Measurements from ENCODE around the gene PTGDS. TPM values are rescaled to one million over a fixed set of nuclear protein-coding genes. Genes with fewer than 3 reads are reported as not detected.

Gene PTGDS
- total RNA-seq, 1 experiment from 2014 or later: not detected

DNA sequence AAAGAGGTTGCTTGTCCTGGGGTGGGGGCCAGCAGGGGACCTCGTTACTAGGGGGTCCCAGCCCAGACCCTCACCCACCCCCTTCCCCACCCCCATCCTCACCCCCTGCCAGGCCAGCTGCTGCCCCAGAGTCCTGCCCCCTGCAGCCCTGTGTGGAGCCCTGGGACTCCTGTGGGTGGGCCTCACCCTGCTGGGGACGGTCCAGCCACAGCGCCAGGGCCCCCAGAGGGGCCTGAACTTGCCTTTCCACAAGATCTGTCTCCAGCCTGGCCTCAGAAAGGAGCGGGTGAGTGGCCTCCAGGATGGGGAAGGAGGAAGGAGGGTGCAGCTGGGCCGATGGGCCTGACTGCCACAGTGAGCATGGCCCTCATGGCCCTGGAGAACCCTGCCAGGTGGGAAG, 7.5 kb upstream of the PTGDS start:
- Mint-ChIP-seq H3K9me3 (ENCODE audit: unreplicated experiment) (no peaks in the 10 kb centered on the region), H3K4me1 (ENCODE audit: low read depth, unreplicated experiment) (no peaks in the 10 kb centered on the region), H3K4me3 (ENCODE audit: unreplicated experiment) (no peak overlapping the region), H3K27me3 (ENCODE audit: insufficient read depth, unreplicated experiment) (no peaks in the 10 kb centered on the region), H3K27ac (ENCODE audit: unreplicated experiment) (no peak overlapping the region), H3K36me3 (ENCODE audit: insufficient read depth, unreplicated experiment) (peaks cover 5% of the 10 kb centered on the region)
- TF ChIP-seq, protein P1, sequence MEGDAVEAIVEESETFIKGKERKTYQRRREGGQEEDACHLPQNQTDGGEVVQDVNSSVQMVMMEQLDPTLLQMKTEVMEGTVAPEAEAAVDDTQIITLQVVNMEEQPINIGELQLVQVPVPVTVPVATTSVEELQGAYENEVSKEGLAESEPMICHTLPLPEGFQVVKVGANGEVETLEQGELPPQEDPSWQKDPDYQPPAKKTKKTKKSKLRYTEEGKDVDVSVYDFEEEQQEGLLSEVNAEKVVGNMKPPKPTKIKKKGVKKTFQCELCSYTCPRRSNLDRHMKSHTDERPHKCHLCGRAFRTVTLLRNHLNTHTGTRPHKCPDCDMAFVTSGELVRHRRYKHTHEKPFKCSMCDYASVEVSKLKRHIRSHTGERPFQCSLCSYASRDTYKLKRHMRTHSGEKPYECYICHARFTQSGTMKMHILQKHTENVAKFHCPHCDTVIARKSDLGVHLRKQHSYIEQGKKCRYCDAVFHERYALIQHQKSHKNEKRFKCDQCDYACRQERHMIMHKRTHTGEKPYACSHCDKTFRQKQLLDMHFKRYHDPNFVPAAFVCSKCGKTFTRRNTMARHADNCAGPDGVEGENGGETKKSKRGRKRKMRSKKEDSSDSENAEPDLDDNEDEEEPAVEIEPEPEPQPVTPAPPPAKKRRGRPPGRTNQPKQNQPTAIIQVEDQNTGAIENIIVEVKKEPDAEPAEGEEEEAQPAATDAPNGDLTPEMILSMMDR (IDR thresholded peaks at IDR 0.05; ENCODE audit: insufficient read depth in 1 of 2, low read depth in 1 of 2, low read length in 1 of 2, severe bottlenecking in 1 of 2, unreplicated experiment in 1 of 2): no peak
- Histone ChIP-seq H3K9me3 (no peaks in the 10 kb centered on the region), H3K36me3 (ENCODE audit: control insufficient read depth, insufficient read depth, low read length) (no peaks in the 10 kb centered on the region), H3K27me3 (replicated peaks; ENCODE audit: control insufficient read depth, insufficient read depth, low read length) (no peaks in the 10 kb centered on the region), H3K4me3 (ENCODE audit: low read depth, low read length) (no peak overlapping the region), H3K4me1 (peaks cover under 1% of the 10 kb centered on the region)
- BruUV-seq (replicated peaks): no TSS peak
- CTCF ChIA-PET: no interaction called here
- intact Hi-C loops (cut with micrococcal nuclease; ENCODE audit: unreplicated experiment): no loop called here
- POLR2A ChIA-PET: interaction anchor here (0.8 kb wide), 1 partner anchor 22 kb away, joined by 3 read pairs; the partner anchor contains the start of gene PAXX
- DNase-seq: no peak

DNA sequence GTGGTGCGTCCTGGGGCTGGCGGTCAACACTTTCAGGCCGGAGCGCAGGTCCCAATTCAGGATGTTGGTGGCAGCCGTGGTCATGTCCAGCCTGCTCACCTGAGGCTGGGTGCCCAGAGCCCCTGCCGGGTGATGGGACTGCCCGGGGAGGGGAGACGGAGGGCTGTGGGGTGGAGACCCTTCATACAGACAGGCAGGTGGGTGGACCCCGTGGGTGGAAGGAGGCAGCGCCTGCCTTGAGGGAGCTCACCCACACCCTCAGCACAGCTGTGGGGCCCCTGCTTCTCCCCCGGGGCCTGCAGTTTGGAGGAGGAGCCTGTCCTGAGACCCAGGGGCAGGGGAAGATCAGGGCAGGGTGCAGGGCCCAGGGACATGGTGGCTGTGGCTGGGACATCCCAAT, 6.9 kb upstream of the PTGDS start:
- Mint-ChIP-seq H3K27me3 (ENCODE audit: insufficient read depth, unreplicated experiment) (no peaks in the 10 kb centered on the region), H3K36me3 (ENCODE audit: insufficient read depth, unreplicated experiment) (peaks cover 5% of the 10 kb centered on the region), H3K4me3 (ENCODE audit: unreplicated experiment) (no peak overlapping the region), H3K4me1 (ENCODE audit: low read depth, unreplicated experiment) (no peaks in the 10 kb centered on the region), H3K9me3 (ENCODE audit: unreplicated experiment) (no peaks in the 10 kb centered on the region), H3K27ac (ENCODE audit: unreplicated experiment) (no peak overlapping the region)
- no peaks in the 10 kb centered on the region for H3K27me3 ChIP-seq (replicated peaks; ENCODE audit: control insufficient read depth, insufficient read depth, low read length)
- H3K9me3 ChIP-seq: no peaks in the 10 kb centered on the region
- CTCF ChIA-PET: no interaction called here
- POLR2A ChIA-PET: no interaction called here
- BruUV-seq (replicated peaks): no TSS peak
- intact Hi-C loops (cut with micrococcal nuclease; ENCODE audit: unreplicated experiment): no loop called here
- no peak overlapping the region for H3K4me3 ChIP-seq (ENCODE audit: low read depth, low read length)
- TF ChIP-seq, protein P1 (IDR thresholded peaks at IDR 0.05; ENCODE audit: insufficient read depth in 1 of 2, low read depth in 1 of 2, low read length in 1 of 2, severe bottlenecking in 1 of 2, unreplicated experiment in 1 of 2): no peak
- H3K36me3 ChIP-seq (ENCODE audit: control insufficient read depth, insufficient read depth, low read length): no peaks in the 10 kb centered on the region
- no peak for DNase-seq
- no peaks in the 10 kb centered on the region for H3K4me1 ChIP-seq

DNA sequence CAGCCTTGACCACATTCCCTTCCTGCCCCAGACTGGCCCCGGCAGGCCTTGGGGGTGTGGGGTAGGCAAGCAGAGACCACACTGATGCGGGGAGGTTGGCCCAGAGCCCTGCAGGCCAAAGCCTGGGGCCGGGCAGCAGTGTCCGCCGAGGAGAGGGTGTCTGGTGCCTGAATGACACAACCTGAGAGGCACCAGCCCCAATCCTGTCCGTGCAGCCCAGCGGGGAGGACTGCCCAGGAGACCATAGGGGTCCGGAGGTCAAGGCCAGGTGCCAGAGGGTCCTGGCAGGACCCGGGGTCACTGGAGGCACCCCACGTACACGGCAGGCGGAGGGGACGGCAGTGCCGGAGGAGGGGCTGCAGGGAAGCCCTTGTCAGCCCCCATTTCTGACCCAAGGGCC, 5.6 kb upstream of the PTGDS start:
- no peak for DNase-seq
- Histone ChIP-seq H3K4me1 (no peaks in the 10 kb centered on the region), H3K4me3 (ENCODE audit: low read depth, low read length) (no peak overlapping the region), H3K27me3 (replicated peaks; ENCODE audit: control insufficient read depth, insufficient read depth, low read length) (no peaks in the 10 kb centered on the region), H3K36me3 (ENCODE audit: control insufficient read depth, insufficient read depth, low read length) (no peaks in the 10 kb centered on the region), H3K9me3 (no peaks in the 10 kb centered on the region)
- intact Hi-C loops (cut with micrococcal nuclease; ENCODE audit: unreplicated experiment): no loop called here
- Mint-ChIP-seq H3K36me3 (ENCODE audit: insufficient read depth, unreplicated experiment) (no peaks in the 10 kb centered on the region), H3K4me3 (ENCODE audit: unreplicated experiment) (no peak overlapping the region), H3K9me3 (ENCODE audit: unreplicated experiment) (no peaks in the 10 kb centered on the region), H3K27ac (ENCODE audit: unreplicated experiment) (no peak overlapping the region), H3K27me3 (ENCODE audit: insufficient read depth, unreplicated experiment) (no peaks in the 10 kb centered on the region), H3K4me1 (ENCODE audit: low read depth, unreplicated experiment) (no peaks in the 10 kb centered on the region)
- ChIA-PET POLR2A (no interaction called here), CTCF (no interaction called here)
- TF ChIP-seq, protein P1 (IDR thresholded peaks at IDR 0.05; ENCODE audit: insufficient read depth in 1 of 2, low read depth in 1 of 2, low read length in 1 of 2, severe bottlenecking in 1 of 2, unreplicated experiment in 1 of 2): no peak
- BruUV-seq (replicated peaks): no TSS peak

Measured in Caco-2 (cell line).